ENCODE measurements around the gene B9D1. TPM values are rescaled to one million over a fixed set of nuclear protein-coding genes. Genes with fewer than 3 reads are reported as not detected.
"Not testable (repeated sequence)": the region's sequence is repeated elsewhere in the genome, so short reads cannot be mapped to it uniquely, and the experiment has no call there.

The B9D1 gene
- total RNA-seq, 1 donor from 2014 or later: 6.7 TPM

DNA sequence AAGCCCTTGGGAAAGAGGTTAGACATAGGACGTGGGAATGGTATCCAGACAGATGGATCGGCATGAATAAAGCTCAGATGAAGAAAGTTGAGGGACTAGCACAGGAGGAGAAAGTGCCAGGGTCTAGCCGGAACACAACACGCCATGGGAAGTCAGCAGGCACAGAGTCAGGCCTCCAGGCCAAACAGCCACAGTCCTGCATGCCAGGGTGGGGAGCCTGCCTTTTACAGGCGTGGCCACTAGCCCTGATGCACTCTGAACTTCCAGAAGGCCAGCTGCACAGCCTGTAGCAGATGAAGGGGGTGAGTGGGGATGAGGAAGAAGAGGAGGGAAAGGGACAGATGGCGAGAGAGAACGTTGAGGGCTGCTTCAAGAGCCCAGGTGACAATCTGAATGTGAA lies 5.2 kb downstream of the B9D1 start:
- Mint-ChIP-seq H3K4me1 (ENCODE audit: low read depth) (peaks cover 3% of the 10 kb centered on the region), H3K4me3 (ENCODE audit: low read depth) (no peak overlapping the region), H3K27me3 (ENCODE audit: low read depth) (peaks cover 20% of the 10 kb centered on the region), H3K27ac (no peak overlapping the region), H3K36me3 (ENCODE audit: low read depth) (no peaks in the 10 kb centered on the region), H3K9me3 (no peaks in the 10 kb centered on the region)
- DNase-seq (ENCODE audit: low spot score): no peak
- intact Hi-C loops (cut with micrococcal nuclease): no loop called here

DNA sequence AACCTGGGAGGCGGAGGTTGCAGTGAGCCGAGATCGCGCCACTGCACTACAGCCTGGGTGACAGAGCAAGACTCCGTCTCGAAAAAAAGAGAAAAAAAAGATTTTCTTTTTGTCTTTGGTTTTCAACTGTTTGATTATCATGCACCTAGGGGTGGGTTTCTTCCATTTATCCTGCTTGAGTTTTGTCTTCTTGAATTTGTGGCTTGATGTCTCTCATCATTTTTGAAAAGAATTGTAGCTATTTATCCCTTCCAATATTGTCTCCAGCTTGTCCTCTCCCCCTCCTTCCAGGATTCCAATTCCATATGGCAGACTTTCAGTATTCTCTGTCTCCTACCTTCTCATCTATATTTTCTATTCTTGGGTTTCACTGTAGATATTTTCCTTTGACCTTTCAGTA lies 7.8 kb downstream of the B9D1 start:
- no peaks in the 10 kb centered on the region for H3K4me1 Mint-ChIP-seq (ENCODE audit: low read depth)
- H3K9me3 Mint-ChIP-seq: no peaks in the 10 kb centered on the region
- H3K4me3 Mint-ChIP-seq (ENCODE audit: low read depth): no peak overlapping the region
- H3K36me3 Mint-ChIP-seq (ENCODE audit: low read depth): no peaks in the 10 kb centered on the region
- H3K27ac Mint-ChIP-seq: no peak overlapping the region
- intact Hi-C loops (cut with micrococcal nuclease): no loop called here
- no peak for DNase-seq (ENCODE audit: low spot score)
- H3K27me3 Mint-ChIP-seq (ENCODE audit: low read depth): peaks cover 14% of the 10 kb centered on the region

DNA sequence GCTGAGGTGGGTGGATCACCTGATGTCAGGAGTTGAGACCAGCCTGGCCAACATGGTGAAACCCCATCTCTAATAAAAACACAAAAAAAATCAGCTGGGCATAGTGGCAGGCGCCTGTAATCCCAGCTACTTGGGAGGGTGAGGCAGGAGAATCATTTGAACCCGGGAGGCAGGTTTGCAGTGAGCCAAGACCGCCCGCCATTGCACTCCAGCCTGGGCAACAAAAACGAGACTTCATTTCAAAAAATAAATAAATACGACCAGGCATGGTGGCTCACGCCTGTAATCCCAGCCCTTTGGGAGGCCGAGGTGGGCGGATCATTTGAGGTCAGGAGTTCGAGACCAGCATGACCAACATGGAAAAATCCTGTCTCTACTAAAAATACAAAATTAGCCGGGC lies 9.1 kb downstream of the B9D1 start:
- H3K4me3 Mint-ChIP-seq (ENCODE audit: low read depth); H3K9me3 Mint-ChIP-seq; H3K27ac Mint-ChIP-seq; H3K4me1 Mint-ChIP-seq (ENCODE audit: low read depth); intact Hi-C loops (cut with micrococcal nuclease); H3K36me3 Mint-ChIP-seq (ENCODE audit: low read depth); DNase-seq (ENCODE audit: low spot score): not testable (repeated sequence)
- H3K27me3 Mint-ChIP-seq (ENCODE audit: low read depth): peaks cover 12% of the 10 kb centered on the region

DNA sequence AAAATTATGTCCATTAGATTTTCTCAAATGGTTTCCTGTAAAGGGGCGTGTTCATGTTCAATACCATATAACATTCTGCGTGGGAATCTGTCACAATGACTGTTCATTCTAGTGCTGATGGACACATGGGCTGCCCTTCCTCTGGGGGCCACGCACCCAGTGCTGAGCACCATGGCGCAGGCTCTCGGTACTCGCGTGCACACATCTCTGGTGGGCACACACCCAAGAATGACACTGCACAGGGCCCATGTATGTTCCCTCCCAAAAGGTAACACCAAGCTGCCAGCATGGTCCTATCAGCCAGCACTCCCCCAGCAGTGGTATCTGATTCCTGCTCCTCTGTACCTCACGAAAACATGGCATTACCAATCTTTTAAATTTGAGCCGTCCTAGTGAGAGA lies 13.7 kb downstream of the B9D1 start:
- Mint-ChIP-seq H3K36me3 (ENCODE audit: low read depth) (no peaks in the 10 kb centered on the region), H3K27ac (no peak overlapping the region)
- intact Hi-C loops (cut with micrococcal nuclease): no loop called here

DNA sequence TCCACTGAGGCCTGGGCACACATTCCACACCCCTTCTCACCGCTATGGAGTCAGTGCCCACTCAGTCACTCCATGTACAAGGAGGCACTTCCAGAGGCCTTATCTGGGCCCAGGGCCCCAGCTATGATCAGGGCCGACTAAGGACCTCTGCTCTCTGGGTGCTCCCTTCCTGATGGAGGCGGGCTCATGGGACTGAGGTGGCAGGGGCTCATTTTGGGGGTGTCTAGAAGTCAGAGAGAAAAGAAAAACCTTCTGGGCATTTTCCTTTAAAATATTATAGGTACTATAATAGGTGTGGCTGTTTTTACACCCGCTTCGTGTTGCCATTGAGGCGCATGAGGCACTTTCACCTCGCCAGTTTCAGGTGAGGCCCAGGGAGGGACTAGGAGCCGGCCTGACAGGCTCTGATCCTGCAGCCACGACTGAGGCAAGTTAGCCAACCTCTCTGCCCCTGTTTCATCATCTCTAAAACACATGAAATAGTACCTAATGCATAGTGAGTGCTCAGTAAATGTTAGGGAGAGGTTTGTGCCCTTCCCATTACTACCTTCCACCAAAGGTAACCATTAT lies 14.4 kb downstream of the B9D1 start:
- H3K4me3 Mint-ChIP-seq (ENCODE audit: low read depth): no peak overlapping the region
- intact Hi-C loops (cut with micrococcal nuclease): no loop called here
- no peaks in the 10 kb centered on the region for H3K9me3 Mint-ChIP-seq
- H3K27ac Mint-ChIP-seq: no peak overlapping the region
- H3K27me3 Mint-ChIP-seq (ENCODE audit: low read depth): peaks cover 1% of the 10 kb centered on the region
- DNase-seq (ENCODE audit: low spot score): no peak
- peaks cover 3% of the 10 kb centered on the region for H3K4me1 Mint-ChIP-seq (ENCODE audit: low read depth)
- no peaks in the 10 kb centered on the region for H3K36me3 Mint-ChIP-seq (ENCODE audit: low read depth)

More for the DNA sequence above, 13.7 kb downstream of the B9D1 start:
- Mint-ChIP-seq H3K27me3 (ENCODE audit: low read depth) (peaks cover 1% of the 10 kb centered on the region), H3K9me3 (no peaks in the 10 kb centered on the region), H3K4me1 (ENCODE audit: low read depth) (peaks cover 3% of the 10 kb centered on the region), H3K4me3 (ENCODE audit: low read depth) (no peak overlapping the region)
- no peak for DNase-seq (ENCODE audit: low spot score)

DNA sequence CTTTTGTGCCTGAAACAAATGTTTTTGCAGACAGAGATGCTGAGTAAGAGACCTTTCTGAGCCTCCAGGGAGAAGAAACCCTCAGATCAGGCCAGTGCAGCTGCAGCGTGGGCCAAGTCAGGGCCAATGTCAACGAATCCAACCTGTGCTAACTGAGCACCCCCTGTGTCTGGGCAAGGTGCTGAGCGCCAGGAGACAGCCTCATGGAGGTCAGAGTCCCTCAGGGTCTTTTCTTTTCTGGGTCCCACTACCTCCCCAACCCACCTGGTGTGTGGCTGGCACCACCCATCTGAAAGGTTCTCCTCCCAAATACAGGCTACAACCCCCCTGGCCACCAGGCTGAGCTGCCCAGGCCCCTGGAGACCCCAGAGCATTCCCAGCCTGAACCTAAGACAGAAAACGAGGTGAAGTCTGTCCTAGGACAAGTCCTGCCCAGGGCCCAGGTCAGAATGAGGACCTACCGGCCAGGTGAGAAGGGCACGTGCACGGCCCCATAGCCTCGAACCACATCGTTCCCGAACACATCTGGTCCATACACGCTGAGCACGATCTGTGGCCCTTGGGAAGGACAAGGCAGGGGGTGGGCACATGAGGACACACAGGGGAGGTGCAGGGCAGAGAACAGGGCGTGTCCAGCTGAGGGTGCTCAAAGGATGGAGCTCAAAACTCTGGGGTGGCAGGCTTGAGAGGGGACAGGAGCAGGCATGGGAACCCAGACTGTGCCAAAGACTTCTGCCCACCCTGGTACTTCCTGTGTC lies 15.0 kb downstream of the B9D1 start:
- H3K4me3 Mint-ChIP-seq (ENCODE audit: low read depth): no peak overlapping the region

DNA sequence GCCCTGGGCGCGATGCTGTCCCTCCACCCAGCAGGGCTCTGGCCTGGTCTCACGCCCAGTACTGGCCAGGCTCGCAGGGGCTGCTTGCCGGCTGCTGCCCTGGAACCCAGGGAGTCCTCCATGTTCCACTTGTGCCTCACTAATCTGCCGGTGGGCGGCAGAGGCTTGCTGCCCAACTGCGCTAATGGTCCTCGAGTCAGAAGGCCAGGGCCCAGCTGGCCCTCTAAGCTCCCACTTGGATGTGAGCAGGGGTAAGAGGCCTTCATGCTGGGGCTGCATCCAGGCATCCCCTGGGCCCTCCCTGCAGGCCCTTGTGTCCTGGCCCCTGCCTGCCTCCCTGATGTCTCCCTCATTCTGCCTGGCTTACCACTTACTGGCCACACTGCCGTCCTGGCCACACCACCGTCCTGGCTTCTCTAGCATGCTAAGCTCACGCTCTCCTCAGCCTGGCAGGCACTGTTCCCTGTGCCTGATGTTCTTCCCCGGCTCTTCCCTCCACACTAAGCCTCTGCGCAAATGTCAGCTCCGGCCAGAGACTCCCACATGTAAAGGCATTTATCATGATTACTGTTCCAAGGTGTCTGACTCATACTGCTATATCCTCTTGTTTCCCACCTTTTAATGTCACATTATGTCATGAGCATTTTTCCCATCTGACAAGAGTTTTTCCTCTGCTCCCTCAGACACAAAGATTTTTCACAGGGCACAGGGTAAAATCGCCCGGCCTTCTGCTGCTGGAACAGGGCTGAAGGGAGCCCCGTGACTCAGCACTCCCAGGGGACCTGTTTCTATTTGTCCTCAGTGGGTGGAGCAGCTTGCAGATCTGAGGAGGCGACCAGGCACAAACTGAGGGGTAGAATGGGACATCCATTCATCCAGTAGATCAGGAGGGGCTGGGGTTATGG lies 15.9 kb downstream of the B9D1 start:
- H3K9me3 Mint-ChIP-seq: no peaks in the 10 kb centered on the region
- peaks cover 1% of the 10 kb centered on the region for H3K27me3 Mint-ChIP-seq (ENCODE audit: low read depth)
- no peak for DNase-seq (ENCODE audit: low spot score)
- intact Hi-C loops (cut with micrococcal nuclease): no loop called here
- H3K27ac Mint-ChIP-seq: no peak overlapping the region
- peaks cover 3% of the 10 kb centered on the region for H3K4me1 Mint-ChIP-seq (ENCODE audit: low read depth)
- H3K36me3 Mint-ChIP-seq (ENCODE audit: low read depth): no peaks in the 10 kb centered on the region
- no peak overlapping the region for H3K4me3 Mint-ChIP-seq (ENCODE audit: low read depth)

More for the DNA sequence above, 15.0 kb downstream of the B9D1 start:
- Mint-ChIP-seq H3K27me3 (ENCODE audit: low read depth) (peaks cover 1% of the 10 kb centered on the region), H3K4me1 (ENCODE audit: low read depth) (peaks cover 3% of the 10 kb centered on the region), H3K36me3 (ENCODE audit: low read depth) (no peaks in the 10 kb centered on the region), H3K9me3 (no peaks in the 10 kb centered on the region), H3K27ac (no peak overlapping the region)
- no peak for DNase-seq (ENCODE audit: low spot score)
- intact Hi-C loops (cut with micrococcal nuclease): no loop called here

DNA sequence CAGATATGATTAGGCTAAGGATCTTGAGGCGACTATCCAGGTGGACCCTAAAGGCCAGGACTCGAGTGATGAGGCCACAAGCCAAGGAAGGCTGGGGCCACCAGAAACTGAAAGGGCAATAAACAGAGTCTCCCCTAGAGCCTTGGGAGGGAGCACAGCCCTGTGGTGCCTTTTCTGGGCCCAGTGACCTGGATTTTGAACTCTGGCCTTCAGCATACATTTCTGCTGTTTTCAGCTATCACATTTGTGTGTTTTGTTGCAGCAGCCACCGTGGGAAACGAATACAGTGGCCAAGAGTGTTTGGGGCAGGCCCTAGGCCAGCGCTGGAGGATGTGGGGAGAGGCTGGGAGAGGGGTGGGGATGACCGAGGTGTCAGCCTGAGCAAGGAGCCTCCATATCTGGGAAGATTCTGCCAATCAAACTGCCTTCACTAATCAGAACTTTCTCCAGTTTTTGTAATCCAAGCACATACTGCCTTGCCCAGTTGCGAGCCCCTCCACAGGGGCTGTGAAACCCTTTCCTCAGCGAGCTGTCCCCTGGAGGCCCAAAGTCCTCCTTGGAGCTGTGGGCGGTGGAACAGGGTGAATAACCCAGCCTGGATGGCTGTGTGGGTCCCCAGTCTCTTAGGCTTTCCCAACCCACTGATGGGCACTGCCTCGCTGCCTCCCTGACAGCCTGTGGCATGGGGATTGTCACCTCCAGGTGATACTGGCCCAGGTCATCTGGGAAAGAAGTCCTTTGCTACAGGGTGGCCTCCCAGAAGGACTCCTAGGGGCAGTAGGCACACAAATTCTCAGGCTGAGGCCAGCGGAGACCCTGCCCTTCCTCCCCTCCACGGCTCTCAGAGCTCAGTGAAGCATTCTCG lies 16.8 kb downstream of the B9D1 start:
- H3K27ac Mint-ChIP-seq: no peak overlapping the region
- peaks cover 3% of the 10 kb centered on the region for H3K4me1 Mint-ChIP-seq (ENCODE audit: low read depth)
- H3K36me3 Mint-ChIP-seq (ENCODE audit: low read depth): no peaks in the 10 kb centered on the region
- intact Hi-C loops (cut with micrococcal nuclease): no loop called here
- DNase-seq (ENCODE audit: low spot score): no peak
- no peaks in the 10 kb centered on the region for H3K9me3 Mint-ChIP-seq
- peaks cover 1% of the 10 kb centered on the region for H3K27me3 Mint-ChIP-seq (ENCODE audit: low read depth)
- H3K4me3 Mint-ChIP-seq (ENCODE audit: low read depth): no peak overlapping the region

DNA sequence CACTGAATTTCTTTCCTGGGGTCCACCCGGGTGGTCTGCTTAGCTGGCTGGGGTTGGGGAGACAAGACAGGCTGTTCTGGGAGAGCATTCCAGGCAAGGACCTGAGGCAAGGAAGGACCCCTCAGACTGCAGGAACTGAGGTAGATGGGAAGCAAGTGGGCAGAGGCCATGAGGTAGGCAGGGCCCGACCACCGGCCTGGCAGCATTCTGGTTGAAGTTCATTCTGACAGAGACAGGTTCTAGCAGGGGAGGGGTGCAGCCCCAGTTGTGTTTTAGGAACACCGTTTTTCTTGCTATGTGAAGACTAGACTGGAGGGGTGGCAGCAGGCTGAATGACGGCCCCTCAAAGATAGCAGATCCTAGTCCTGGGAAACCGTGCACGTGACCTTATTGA lies 17.5 kb downstream of the B9D1 start:
- no peak for DNase-seq (ENCODE audit: low spot score)
- H3K4me1 Mint-ChIP-seq (ENCODE audit: low read depth): peaks cover 3% of the 10 kb centered on the region
- no peaks in the 10 kb centered on the region for H3K36me3 Mint-ChIP-seq (ENCODE audit: low read depth)
- no peaks in the 10 kb centered on the region for H3K27me3 Mint-ChIP-seq (ENCODE audit: low read depth)
- no peak overlapping the region for H3K4me3 Mint-ChIP-seq (ENCODE audit: low read depth)
- H3K27ac Mint-ChIP-seq: no peak overlapping the region
- no peaks in the 10 kb centered on the region for H3K9me3 Mint-ChIP-seq
- intact Hi-C loops (cut with micrococcal nuclease): no loop called here

DNA sequence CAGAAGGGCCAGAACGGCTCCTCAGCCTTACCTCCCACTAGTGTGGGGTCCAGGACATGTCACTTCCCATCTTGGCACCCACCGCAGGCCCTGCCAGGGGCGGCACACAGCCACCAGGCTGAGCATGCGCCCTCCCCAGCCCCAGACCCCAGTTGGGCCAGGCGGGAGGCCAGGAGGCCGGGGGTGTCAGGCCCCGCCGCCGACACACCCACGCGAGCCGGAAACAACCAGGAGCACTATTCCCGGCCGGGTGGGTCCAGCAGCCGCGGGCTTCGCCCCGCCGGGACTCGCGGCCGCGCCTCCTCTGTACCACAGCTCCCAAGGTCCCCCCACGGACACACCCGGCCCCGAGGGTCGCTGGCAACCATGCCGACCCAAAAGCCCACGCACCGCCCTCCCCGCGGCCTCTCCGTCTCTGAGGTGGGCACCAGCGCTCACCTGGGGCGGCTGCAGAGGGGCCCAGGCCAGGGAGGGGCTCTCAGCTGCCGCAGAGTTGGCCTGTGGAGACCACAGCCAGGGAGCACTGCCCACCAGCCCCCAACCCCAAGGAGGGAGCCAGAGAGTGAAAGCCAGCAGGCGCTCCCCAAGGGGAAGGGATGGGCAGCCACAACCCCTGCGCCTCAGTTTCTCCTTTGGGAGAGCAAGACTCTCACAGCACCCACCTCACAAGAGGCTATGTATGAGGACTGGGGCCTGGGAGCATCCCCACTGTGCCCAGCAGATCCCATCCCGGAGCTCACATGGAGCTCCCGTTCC lies 18.0 kb downstream of the B9D1 start:
- no peaks in the 10 kb centered on the region for H3K36me3 Mint-ChIP-seq (ENCODE audit: low read depth)
- DNase-seq (ENCODE audit: low spot score): no peak
- H3K27ac Mint-ChIP-seq: no peak overlapping the region
- H3K4me3 Mint-ChIP-seq (ENCODE audit: low read depth): no peak overlapping the region
- no peaks in the 10 kb centered on the region for H3K9me3 Mint-ChIP-seq
- H3K27me3 Mint-ChIP-seq (ENCODE audit: low read depth): no peaks in the 10 kb centered on the region
- peaks cover 3% of the 10 kb centered on the region for H3K4me1 Mint-ChIP-seq (ENCODE audit: low read depth)
- intact Hi-C loops (cut with micrococcal nuclease): no loop called here

DNA sequence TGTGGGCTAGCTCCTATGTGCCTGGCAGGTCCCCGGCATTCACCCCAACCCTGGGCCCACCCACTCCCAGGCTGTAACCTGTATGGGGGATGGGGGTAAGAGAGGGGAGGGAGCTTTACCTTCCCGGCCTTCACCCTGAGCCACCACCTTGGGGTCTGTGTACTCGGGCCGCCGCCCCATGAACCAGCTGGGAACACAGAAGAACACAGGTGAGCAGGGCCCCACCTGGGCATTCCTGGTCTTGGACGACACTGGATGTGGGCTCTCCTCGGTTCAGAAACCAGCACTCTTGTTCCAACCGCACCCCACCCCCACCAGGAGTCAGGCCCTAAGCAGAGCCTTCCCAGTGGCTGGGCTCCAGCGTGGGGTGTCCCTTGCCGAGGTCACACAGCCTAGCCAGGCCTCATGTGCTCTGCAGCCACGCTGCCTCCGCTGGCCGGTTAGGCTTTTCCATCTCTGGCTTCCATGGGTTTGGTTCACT lies 18.8 kb downstream of the B9D1 start:
- Mint-ChIP-seq H3K4me3 (ENCODE audit: low read depth) (no peak overlapping the region), H3K9me3 (no peaks in the 10 kb centered on the region), H3K27me3 (ENCODE audit: low read depth) (no peaks in the 10 kb centered on the region), H3K36me3 (ENCODE audit: low read depth) (no peaks in the 10 kb centered on the region), H3K4me1 (ENCODE audit: low read depth) (peaks cover 3% of the 10 kb centered on the region), H3K27ac (no peak overlapping the region)
- no peak for DNase-seq (ENCODE audit: low spot score)
- intact Hi-C loops (cut with micrococcal nuclease): no loop called here

DNA sequence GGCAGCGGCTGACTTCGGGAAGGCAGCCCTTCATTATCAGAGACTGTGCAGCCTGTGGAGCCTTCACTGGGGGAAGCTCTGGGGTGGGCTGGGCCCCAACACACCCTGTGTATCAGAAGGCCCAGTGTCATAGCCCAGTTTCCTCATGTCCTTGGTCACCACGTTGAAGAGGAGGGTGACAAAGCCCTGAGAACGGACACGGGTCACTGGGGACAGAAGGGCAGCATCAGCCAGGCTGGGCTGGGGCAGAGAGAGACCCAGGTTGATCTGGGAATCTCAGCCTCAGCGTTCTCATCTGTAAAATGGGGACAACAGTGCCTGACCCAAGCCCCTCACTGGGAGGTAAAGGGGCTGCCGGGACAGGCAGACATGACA lies 19.3 kb downstream of the B9D1 start:
- Mint-ChIP-seq H3K36me3 (ENCODE audit: low read depth) (no peaks in the 10 kb centered on the region), H3K27me3 (ENCODE audit: low read depth) (no peaks in the 10 kb centered on the region), H3K27ac (no peak overlapping the region), H3K9me3 (no peaks in the 10 kb centered on the region), H3K4me1 (ENCODE audit: low read depth) (peaks cover 3% of the 10 kb centered on the region), H3K4me3 (ENCODE audit: low read depth) (no peak overlapping the region)
- intact Hi-C loops (cut with micrococcal nuclease): no loop called here
- no peak for DNase-seq (ENCODE audit: low spot score)

Data from activated T-helper 2 cell treated with anti-CD3 and anti-CD28 coated beads, Interferon-gamma antibody, Interleukin-2, Interleukin-4, amounts not matched to agents 10 μg/mL and 5 μg/mL and 100 μg/mL, durations not matched to agents 14 hours and 24 hours and 36 hours (primary cell).